Vagina (tissue), 2 donors: ENCODE measurements around the gene TLR5. TPM values are rescaled to one million over a fixed set of nuclear protein-coding genes. Genes with fewer than 3 reads are reported as not detected.

ENCODE experiments used
- DNase-seq, 2 donors: peaks; one replicate each; pipeline ENCODE4 v3.0.0-alpha.2; 2017; ENCODE audit errors: extremely low spot score in 2 of 2
- H3K27ac ChIP-seq: fragments of 200-600 bp; sonication (generic); one replicate; pipeline ENCODE4 v1.5.1; 2019
- H3K27me3 ChIP-seq: fragments of 200-600 bp; sonication (generic); one replicate; pipeline ENCODE4 v1.5.1; 2019
- H3K36me3 ChIP-seq, 2 donors: fragments of 200-600 bp; sonication (generic); one replicate each; pipeline ENCODE4 v1.5.1; 2017 to 2019
- H3K4me1 ChIP-seq: fragments of 200-600 bp; sonication (generic); one replicate; pipeline ENCODE4 v1.5.1; 2019
- H3K4me3 ChIP-seq, 2 donors: fragments of 200-600 bp; sonication (generic); 1 replicate in 1 of 2; 2 replicates in 1 of 2; pipeline ENCODE4 v1.5.1; 2016 to 2019
- H3K9me3 ChIP-seq: fragments of 200-600 bp; sonication (generic); one replicate; pipeline ENCODE4 v1.5.1; 2019
- CTCF ChIP-seq, 3 experiments: fragments of 450-650 bp in 2 of 3; fragments of 200-600 bp in 1 of 3; sonication (generic) in 1 of 3; IDR thresholded peaks; one replicate each; pipeline ENCODE4 v1.5.1; 2017 to 2019; ENCODE audit warnings: antibody characterized with exemption in 3 of 3, mild to moderate bottlenecking in 2 of 3, moderate library complexity in 2 of 3
- POLR2A ChIP-seq, 2 donors: fragments of 450-650 bp; IDR thresholded peaks; one replicate each; pipeline ENCODE4 v1.6.1; 2017; ENCODE audit warnings: antibody characterized with exemption in 2 of 2, mild to moderate bottlenecking in 2 of 2, moderate library complexity in 2 of 2
- POLR2AphosphoS5 ChIP-seq, 2 donors: sonication (generic); formaldehyde crosslinking; IDR thresholded peaks; one replicate each; pipeline ENCODE4 v1.9.0; 2017; ENCODE audit warnings: antibody characterized with exemption in 2 of 2, mild to moderate bottlenecking in 2 of 2, low read depth in 1 of 2; ENCODE audit not compliant: insufficient read depth in 1 of 2
- intact Hi-C: fragments of 100-400 bp; cut with DNase I; formaldehyde crosslinking; loops from one replicate; pipeline ENCODE4 v1.15.1; 2023
- total RNA-seq: library from RNA; depleted of rRNA; stranded (reverse); fragments of >200 nt; gene quantifications from one replicate; pipeline ENCODE4 v1.2.3, GENCODE V29; 2016

TLR5 gene
- total RNA-seq, 1 donor from 2014 or later, result 15.2 TPM

DNA sequence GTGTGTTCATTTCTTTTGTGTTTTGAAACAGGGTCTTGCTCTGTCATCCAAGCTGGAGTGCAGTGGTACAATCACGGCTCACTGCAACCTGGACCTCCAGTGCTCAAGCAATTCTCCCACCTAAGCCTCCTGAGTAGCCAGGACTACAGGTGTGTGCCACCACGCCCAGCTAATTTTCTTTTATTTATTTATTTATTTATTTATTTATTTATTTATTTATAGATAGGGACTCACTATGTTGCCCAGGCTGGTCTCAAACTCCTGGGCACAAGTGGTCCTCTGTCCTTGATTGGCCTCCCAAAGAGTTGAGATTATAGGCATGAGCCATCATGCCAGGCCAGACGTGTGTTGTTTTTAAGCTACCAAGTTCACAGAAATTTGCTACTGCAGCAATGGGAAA, 43.8 kb upstream of the TLR5 start:
- TF ChIP-seq POLR2AphosphoS5 (IDR thresholded peaks at IDR 0.05; ENCODE audit: insufficient read depth in 1 of 2, low read depth in 1 of 2) (no peak), POLR2A (IDR thresholded peaks at IDR 0.05) (no peak), CTCF (IDR thresholded peaks at IDR 0.05) (no peak)
- Histone ChIP-seq H3K4me3 (no peak overlapping the region), H3K27ac (no peak overlapping the region), H3K36me3 (no peaks in the 10 kb centered on the region), H3K4me1 (no peaks in the 10 kb centered on the region), H3K9me3 (no peaks in the 10 kb centered on the region), H3K27me3 (no peaks in the 10 kb centered on the region)
- intact Hi-C loops, result no loop called here
- DNase-seq, result peak in 1 of 2 donors; percentile 25

- Histone ChIP-seq H3K27me3 (no peaks in the 10 kb centered on the region), H3K4me1 (peaks cover 20% of the 10 kb centered on the region), H3K4me3 (no peak overlapping the region), H3K9me3 (no peaks in the 10 kb centered on the region), H3K27ac (no peak overlapping the region), H3K36me3 (no peaks in the 10 kb centered on the region)
- intact Hi-C loops, result no loop called here
- TF ChIP-seq POLR2A (IDR thresholded peaks at IDR 0.05), result no peak
- no peak for DNase-seq
Observed at GRCh38 chr1:223183268-223183862, 40.3 kb upstream of the TLR5 start.

DNA sequence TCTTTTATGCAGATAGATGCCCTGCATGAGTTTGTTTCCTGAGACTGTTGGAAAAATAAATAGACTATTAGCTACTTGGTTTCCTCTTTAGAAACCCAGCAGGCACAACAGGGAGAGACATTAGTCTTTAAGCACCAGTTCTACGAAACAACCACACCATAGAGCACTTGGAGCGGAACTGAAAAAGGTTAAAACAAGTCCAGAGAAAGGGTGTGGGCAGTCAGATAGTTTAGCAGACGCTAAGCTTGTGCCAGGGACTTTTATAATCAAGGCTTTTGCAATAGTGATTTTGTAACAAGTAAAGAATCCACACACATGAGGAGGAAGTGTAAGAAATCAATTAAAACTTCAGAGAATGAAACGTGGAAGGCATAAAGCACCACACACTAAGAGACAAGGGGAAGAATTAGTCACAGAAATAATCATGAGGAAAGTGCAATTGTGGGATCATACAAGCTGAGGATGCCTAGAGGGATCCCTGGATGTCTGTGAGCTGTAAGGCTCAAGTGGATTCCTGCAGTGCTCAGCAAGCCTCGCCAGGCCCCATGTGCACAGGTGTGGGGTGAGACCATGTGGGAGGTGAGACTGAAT, 37.8 kb upstream of the TLR5 start:
- no peaks in the 10 kb centered on the region for H3K36me3 ChIP-seq
- H3K4me1 ChIP-seq, result peaks cover 23% of the 10 kb centered on the region
- H3K9me3 ChIP-seq, result no peaks in the 10 kb centered on the region
- no peak overlapping the region for H3K4me3 ChIP-seq
- TF ChIP-seq POLR2AphosphoS5 (IDR thresholded peaks at IDR 0.05; ENCODE audit: insufficient read depth in 1 of 2, low read depth in 1 of 2) (peak in 1 of 2 donors; percentile 81), POLR2A (IDR thresholded peaks at IDR 0.05) (no peak)
- intact Hi-C loops, result no loop called here
- H3K27ac ChIP-seq, result peak overlapping the region; percentile 68
- no peaks in the 10 kb centered on the region for H3K27me3 ChIP-seq
- peak in 1 of 2 donors; percentile 65 for DNase-seq

DNA sequence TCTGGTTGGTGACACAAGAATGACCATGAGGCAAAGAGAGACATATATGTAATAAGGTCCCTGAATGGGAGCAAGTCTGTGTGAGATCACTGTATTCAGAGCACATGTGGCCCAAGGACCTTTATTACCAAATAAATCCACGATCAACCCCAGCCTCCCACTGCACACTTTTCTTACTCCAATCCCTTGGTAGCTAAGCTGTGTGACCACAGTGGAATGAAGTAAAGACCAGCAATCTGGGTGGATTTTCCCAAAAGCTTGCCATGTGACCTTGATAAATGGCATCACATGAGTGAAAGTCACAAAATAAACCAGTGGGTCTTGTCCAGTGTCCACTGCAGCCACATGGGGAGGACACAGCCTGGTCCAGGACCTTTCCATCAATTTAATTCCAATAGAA, 36.7 kb upstream of the TLR5 start:
- Histone ChIP-seq H3K9me3 (no peaks in the 10 kb centered on the region), H3K27me3 (no peaks in the 10 kb centered on the region), H3K4me3 (no peak overlapping the region), H3K36me3 (no peaks in the 10 kb centered on the region), H3K4me1 (peaks cover 28% of the 10 kb centered on the region), H3K27ac (no peak overlapping the region)
- DNase-seq, result peak in 1 of 2 donors; percentile 22
- intact Hi-C loops, result no loop called here
- TF ChIP-seq CTCF (IDR thresholded peaks at IDR 0.05) (no peak), POLR2AphosphoS5 (IDR thresholded peaks at IDR 0.05; ENCODE audit: insufficient read depth in 1 of 2, low read depth in 1 of 2) (no peak), POLR2A (IDR thresholded peaks at IDR 0.05) (no peak)

GRCh38 chr1:223179280-223179679, 36.2 kb upstream of the TLR5 start:
- intact Hi-C loops, result no loop called here
- H3K4me1 ChIP-seq, result peaks cover 28% of the 10 kb centered on the region
- TF ChIP-seq POLR2A (IDR thresholded peaks at IDR 0.05) (no peak), POLR2AphosphoS5 (IDR thresholded peaks at IDR 0.05; ENCODE audit: insufficient read depth in 1 of 2, low read depth in 1 of 2) (no peak), CTCF (IDR thresholded peaks at IDR 0.05) (no peak)
- no peak overlapping the region for H3K27ac ChIP-seq
- no peaks in the 10 kb centered on the region for H3K36me3 ChIP-seq
- DNase-seq, result no peak
- no peaks in the 10 kb centered on the region for H3K9me3 ChIP-seq
- no peak overlapping the region for H3K4me3 ChIP-seq
- no peaks in the 10 kb centered on the region for H3K27me3 ChIP-seq

DNA sequence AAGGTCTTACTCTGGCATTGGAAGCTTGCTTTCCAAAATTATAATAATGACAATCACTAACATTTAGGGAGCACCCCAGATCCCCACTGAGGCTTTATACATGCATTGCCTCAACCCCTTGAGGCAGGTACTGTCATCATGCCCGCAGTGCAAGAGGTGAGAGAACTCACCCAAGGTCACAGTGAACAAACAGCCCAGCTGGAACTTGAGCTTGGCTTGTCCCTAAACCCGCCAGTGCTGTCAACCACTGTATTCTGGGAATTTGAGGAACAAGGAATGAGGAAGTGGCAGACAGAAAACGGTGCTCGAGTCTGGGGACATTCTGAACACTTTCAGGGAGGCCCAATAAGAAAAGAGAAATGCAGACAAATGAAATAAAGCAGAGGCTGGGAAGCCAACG, 34.6 kb upstream of the TLR5 start:
- no peak overlapping the region for H3K4me3 ChIP-seq
- H3K36me3 ChIP-seq, result no peaks in the 10 kb centered on the region
- peaks cover 28% of the 10 kb centered on the region for H3K4me1 ChIP-seq
- no peaks in the 10 kb centered on the region for H3K27me3 ChIP-seq
- H3K9me3 ChIP-seq, result no peaks in the 10 kb centered on the region
- H3K27ac ChIP-seq, result peak overlapping the region; percentile 33
- DNase-seq, result peak in 1 of 2 donors; percentile 80
- intact Hi-C loops, result no loop called here
- no peak for TF ChIP-seq CTCF (IDR thresholded peaks at IDR 0.05)
- no peak for TF ChIP-seq POLR2A (IDR thresholded peaks at IDR 0.05)
- TF ChIP-seq POLR2AphosphoS5 (IDR thresholded peaks at IDR 0.05; ENCODE audit: insufficient read depth in 1 of 2, low read depth in 1 of 2), result no peak
